Epithelial cell of umbilical artery (primary cell): Measurements from ENCODE around the gene EFCAB3. TPM values are rescaled to one million over a fixed set of nuclear protein-coding genes. Genes with fewer than 3 reads are reported as not detected.

Source experiments
- total RNA-seq: library from RNA; depleted of rRNA; stranded (reverse); fragments of >200 nt; gene quantifications from 2 replicates; pipeline ENCODE4 v1.2.3, GENCODE V29; 2014

EFCAB3 gene
- not detected in 2 replicates for total RNA-seq

GRCh38 chr17:62380253-62380652 is at the start of gene EFCAB3:
EFCAB3 (plus strand) TSS chr17:62380553; CDS start chr17:62382980, 2,427 bp downstream.

DNA sequence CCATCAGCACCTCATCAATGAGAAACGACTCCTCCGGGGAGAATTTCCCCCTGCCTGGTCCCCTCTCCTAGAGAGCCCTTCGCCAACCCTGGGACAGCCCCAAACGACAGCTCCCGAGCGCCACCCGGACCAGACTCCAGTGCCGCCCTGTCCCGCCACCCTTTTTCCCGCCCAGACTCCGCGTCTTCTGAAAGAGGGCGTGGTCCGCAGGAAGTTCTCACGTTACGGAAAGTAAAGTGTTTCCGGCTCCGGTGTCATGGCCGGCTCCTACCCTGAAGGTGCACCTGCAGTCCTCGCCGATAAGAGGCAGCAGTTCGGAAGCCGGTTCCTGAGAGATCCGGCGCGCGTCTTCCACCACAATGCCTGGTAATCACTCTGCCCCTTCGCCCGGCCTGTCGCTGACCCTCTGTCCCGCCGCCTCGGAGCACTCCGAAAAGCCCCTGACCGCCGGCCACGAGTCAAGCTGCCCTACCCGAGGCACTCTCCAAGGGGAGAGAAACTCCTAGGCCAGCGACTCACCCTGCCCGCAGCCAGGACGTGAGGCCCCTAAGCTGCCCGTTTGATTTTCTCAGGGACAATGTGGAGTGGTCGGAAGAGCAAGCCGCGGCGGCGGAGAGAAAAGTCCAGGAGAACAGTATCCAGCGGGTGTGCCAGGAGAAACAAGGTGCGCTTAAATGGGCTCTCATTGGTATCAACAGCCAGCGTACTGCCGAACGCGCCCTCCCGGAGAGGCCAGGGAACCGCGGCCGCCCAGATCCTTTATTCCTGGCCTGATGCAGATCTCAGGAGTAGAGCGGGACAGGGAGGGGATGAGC is 43.5 kb downstream of the EFCAB3 start, which contains the start of gene METTL2A:
METTL2A (plus strand) TSS at position 251 of the 815 bp plus-strand sequence; CDS start at position 257, 6 bp downstream.

Other genes starting within 250 kb of the EFCAB3 start
- 22.4 and 31.3 TPM in 2 replicates for gene METTL2A, start 43.3 kb downstream of the EFCAB3 start, total RNA-seq
- gene TLK2, start 98.3 kb downstream of the EFCAB3 start, total RNA-seq: 46.4 and 48.6 TPM in 2 replicates
- gene MRC2, start 247.1 kb downstream of the EFCAB3 start, total RNA-seq: 37.8 and 92.2 TPM in 2 replicates